GM18520 (cell line): ENCODE measurements around the gene DLGAP4.
"Not testable (repeated sequence)": the region's sequence is repeated elsewhere in the genome, so short reads cannot be mapped to it uniquely, and the experiment has no call there.

Source experiments
- ATAC-seq: cut with Tn5 transposase; IDR thresholded peaks from one replicate; pipeline ENCODE4 v1.9.1; 2021; ENCODE audit not compliant: unreplicated experiment

Gene DLGAP4

GRCh38 chr20:36547186-36548005, 241.3 kb downstream of the DLGAP4 start:
- no peak for ATAC-seq

GRCh38 chr20:36548006-36548315, 241.8 kb downstream of the DLGAP4 start:
- no peak for ATAC-seq

- ATAC-seq = no peak
These were observed 242.8 kb downstream of the DLGAP4 start for GRCh38 chr20:36548704-36549627.

GRCh38 chr20:36549628-36549941, 243.4 kb downstream of the DLGAP4 start:
- ATAC-seq = no peak

GRCh38 chr20:36549942-36550789, 244.0 kb downstream of the DLGAP4 start:
- ATAC-seq = no peak

- no peak for ATAC-seq
These were observed 244.7 kb downstream of the DLGAP4 start for GRCh38 chr20:36550790-36551299.

GRCh38 chr20:36555248-36555647, 249.1 kb downstream of the DLGAP4 start:
- ATAC-seq = no peak

- no peak for ATAC-seq
These were observed 256.6 kb downstream of the DLGAP4 start for GRCh38 chr20:36562724-36563123.

GRCh38 chr20:36563374-36563773, 257.2 kb downstream of the DLGAP4 start:
- no peak for ATAC-seq

- not testable (repeated sequence) for ATAC-seq
These were observed 258.1 kb downstream of the DLGAP4 start for GRCh38 chr20:36564078-36564725.

- not testable (repeated sequence) for ATAC-seq
These were observed 258.6 kb downstream of the DLGAP4 start for GRCh38 chr20:36564726-36565121.

- ATAC-seq = no peak
These were observed 259.4 kb downstream of the DLGAP4 start for GRCh38 chr20:36565520-36565919.

- ATAC-seq = no peak
These were observed 263.8 kb downstream of the DLGAP4 start for GRCh38 chr20:36569847-36570429.

- no peak for ATAC-seq
These were observed 265.7 kb downstream of the DLGAP4 start for GRCh38 chr20:36571564-36572504.

- no peak for ATAC-seq
These were observed 266.6 kb downstream of the DLGAP4 start for GRCh38 chr20:36572701-36573102.

- peak; percentile 64 for ATAC-seq
These were observed 267.1 kb downstream of the DLGAP4 start, which contains the start of gene TGIF2 for GRCh38 chr20:36573103-36573797. Gene TGIF2, plus strand, starts transcription at chr20:36573597. Its CDS starts 5,178 bp downstream, at chr20:36578775.

GRCh38 chr20:36573798-36574365, 267.7 kb downstream of the DLGAP4 start:
- no peak for ATAC-seq
